H1 (cell line): ENCODE measurements around the gene LTBR. TPM values are rescaled to one million over a fixed set of nuclear protein-coding genes. Genes with fewer than 3 reads are reported as not detected.

Source experiments
- CBX8 ChIP-seq: fragments of 300-800, 300-1000 bp; sonication (generic); IDR thresholded peaks from 2 replicates; pipeline ENCODE4 v1.7.1; 2016; ENCODE audit warnings: low read depth, low read length, borderline replicate concordance
- CEBPB ChIP-seq: IDR thresholded peaks from 2 replicates; pipeline ENCODE4 v1.6.1; 2012; ENCODE audit warnings: low read depth, low read length
- KDM1A ChIP-seq: fragments of 200-600, 300-600 bp; sonication (generic); IDR thresholded peaks from 2 replicates; pipeline ENCODE4 v1.7.1; 2016; ENCODE audit warnings: mild to moderate bottlenecking, low read length, borderline replicate concordance
- SIN3A ChIP-seq, 2 experiments: IDR thresholded peaks in 1 of 2; conservative IDR thresholded peaks in 1 of 2; 2 replicates each; pipeline ENCODE4 v1.6.1; 2011 to 2012; ENCODE audit warnings: low read length in 2 of 2, improper control_type of control experiment in 1 of 2, low read depth in 1 of 2, mild to moderate bottlenecking in 1 of 2
- polyA plus RNA-seq, 7 experiments: library from polyadenylated mRNA; depleted of rRNA in 3 of 7; stranded (reverse) in 5 of 7; unstranded in 2 of 7; fragments of >200 nt in 5 of 7; fragments of 200-250 nt in 2 of 7; gene quantifications; 1 replicate in 5 of 7; 2 replicates in 1 of 7; 4 replicates in 1 of 7; pipeline versions ENCODE4 v1.2.1 to v1.2.3, GENCODE V29; 2011 to 2013; ENCODE audit warnings: missing spikeins in 2 of 7, mixed read lengths in 2 of 7
- total RNA-seq: library from RNA; stranded (reverse); fragmentation: NEBNext Ultra II Directional; extraction: Animal tissue kit (Norgen Biotek cat#: 25700); gene quantifications from 2 replicates; pipeline ENCODE4 v1.2.1, GENCODE V29; 2021
- TF ChIP-seq, protein P1 (sequence below): fragments of 300-600 bp; sonication (generic); IDR thresholded peaks from 2 replicates; pipeline ENCODE4 v1.7.1; 2012; ENCODE audit warnings: low read length, moderate library complexity, mild to moderate bottlenecking, inconsistent platforms; ENCODE audit not compliant: insufficient replicate concordance
- TF ChIP-seq, protein P2 (sequence below): IDR thresholded peaks from 2 replicates; pipeline ENCODE4 v1.6.1; 2012; ENCODE audit warnings: inconsistent platforms

The LTBR gene
- total and polyA plus RNA-seq, 2 of the 8 experiments (the other 6 are each of a cell fraction or from before 2014, with no cell fraction given), result 5.1 to 6.3 TPM

DNA sequence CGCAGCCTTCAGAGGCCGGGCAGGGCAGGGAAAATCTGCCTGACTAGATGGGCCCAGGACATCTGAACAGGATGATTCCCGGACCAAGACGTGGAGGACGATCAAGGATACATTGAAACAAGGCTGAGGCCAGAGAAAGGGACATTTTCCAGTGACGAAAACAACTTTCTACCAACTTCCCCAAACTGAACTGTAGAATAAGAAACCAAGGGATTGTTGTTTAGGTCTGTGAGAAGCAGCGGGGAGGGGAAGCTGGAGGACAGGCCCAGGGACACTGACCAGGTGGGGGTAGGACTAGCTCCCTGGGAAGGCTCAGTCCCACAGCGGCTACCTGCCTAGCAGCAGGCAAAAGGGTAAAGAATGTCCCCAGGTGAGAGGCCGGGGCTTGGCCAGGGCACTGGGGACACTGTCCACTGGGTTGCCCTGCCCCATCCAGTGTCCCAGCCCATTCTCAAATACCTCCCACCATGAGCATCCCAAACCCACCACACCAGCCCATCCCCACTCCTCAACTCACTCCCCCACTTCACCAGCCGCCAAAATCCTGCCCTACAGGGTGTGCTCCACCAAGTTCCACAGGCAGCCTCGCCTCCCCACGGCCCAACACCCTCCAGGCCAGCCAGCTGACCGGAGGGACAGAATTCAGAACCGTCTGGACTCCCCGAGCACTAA, 43.1 kb upstream of the LTBR start (continued):
- TF ChIP-seq, protein P1, sequence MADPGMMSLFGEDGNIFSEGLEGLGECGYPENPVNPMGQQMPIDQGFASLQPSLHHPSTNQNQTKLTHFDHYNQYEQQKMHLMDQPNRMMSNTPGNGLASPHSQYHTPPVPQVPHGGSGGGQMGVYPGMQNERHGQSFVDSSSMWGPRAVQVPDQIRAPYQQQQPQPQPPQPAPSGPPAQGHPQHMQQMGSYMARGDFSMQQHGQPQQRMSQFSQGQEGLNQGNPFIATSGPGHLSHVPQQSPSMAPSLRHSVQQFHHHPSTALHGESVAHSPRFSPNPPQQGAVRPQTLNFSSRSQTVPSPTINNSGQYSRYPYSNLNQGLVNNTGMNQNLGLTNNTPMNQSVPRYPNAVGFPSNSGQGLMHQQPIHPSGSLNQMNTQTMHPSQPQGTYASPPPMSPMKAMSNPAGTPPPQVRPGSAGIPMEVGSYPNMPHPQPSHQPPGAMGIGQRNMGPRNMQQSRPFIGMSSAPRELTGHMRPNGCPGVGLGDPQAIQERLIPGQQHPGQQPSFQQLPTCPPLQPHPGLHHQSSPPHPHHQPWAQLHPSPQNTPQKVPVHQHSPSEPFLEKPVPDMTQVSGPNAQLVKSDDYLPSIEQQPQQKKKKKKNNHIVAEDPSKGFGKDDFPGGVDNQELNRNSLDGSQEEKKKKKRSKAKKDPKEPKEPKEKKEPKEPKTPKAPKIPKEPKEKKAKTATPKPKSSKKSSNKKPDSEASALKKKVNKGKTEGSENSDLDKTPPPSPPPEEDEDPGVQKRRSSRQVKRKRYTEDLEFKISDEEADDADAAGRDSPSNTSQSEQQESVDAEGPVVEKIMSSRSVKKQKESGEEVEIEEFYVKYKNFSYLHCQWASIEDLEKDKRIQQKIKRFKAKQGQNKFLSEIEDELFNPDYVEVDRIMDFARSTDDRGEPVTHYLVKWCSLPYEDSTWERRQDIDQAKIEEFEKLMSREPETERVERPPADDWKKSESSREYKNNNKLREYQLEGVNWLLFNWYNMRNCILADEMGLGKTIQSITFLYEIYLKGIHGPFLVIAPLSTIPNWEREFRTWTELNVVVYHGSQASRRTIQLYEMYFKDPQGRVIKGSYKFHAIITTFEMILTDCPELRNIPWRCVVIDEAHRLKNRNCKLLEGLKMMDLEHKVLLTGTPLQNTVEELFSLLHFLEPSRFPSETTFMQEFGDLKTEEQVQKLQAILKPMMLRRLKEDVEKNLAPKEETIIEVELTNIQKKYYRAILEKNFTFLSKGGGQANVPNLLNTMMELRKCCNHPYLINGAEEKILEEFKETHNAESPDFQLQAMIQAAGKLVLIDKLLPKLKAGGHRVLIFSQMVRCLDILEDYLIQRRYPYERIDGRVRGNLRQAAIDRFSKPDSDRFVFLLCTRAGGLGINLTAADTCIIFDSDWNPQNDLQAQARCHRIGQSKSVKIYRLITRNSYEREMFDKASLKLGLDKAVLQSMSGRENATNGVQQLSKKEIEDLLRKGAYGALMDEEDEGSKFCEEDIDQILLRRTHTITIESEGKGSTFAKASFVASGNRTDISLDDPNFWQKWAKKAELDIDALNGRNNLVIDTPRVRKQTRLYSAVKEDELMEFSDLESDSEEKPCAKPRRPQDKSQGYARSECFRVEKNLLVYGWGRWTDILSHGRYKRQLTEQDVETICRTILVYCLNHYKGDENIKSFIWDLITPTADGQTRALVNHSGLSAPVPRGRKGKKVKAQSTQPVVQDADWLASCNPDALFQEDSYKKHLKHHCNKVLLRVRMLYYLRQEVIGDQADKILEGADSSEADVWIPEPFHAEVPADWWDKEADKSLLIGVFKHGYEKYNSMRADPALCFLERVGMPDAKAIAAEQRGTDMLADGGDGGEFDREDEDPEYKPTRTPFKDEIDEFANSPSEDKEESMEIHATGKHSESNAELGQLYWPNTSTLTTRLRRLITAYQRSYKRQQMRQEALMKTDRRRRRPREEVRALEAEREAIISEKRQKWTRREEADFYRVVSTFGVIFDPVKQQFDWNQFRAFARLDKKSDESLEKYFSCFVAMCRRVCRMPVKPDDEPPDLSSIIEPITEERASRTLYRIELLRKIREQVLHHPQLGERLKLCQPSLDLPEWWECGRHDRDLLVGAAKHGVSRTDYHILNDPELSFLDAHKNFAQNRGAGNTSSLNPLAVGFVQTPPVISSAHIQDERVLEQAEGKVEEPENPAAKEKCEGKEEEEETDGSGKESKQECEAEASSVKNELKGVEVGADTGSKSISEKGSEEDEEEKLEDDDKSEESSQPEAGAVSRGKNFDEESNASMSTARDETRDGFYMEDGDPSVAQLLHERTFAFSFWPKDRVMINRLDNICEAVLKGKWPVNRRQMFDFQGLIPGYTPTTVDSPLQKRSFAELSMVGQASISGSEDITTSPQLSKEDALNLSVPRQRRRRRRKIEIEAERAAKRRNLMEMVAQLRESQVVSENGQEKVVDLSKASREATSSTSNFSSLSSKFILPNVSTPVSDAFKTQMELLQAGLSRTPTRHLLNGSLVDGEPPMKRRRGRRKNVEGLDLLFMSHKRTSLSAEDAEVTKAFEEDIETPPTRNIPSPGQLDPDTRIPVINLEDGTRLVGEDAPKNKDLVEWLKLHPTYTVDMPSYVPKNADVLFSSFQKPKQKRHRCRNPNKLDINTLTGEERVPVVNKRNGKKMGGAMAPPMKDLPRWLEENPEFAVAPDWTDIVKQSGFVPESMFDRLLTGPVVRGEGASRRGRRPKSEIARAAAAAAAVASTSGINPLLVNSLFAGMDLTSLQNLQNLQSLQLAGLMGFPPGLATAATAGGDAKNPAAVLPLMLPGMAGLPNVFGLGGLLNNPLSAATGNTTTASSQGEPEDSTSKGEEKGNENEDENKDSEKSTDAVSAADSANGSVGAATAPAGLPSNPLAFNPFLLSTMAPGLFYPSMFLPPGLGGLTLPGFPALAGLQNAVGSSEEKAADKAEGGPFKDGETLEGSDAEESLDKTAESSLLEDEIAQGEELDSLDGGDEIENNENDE, result no peak
- no peak for TF ChIP-seq KDM1A
- TF ChIP-seq, protein P2, sequence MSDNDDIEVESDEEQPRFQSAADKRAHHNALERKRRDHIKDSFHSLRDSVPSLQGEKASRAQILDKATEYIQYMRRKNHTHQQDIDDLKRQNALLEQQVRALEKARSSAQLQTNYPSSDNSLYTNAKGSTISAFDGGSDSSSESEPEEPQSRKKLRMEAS, result no peak
- no peak for TF ChIP-seq CEBPB
- TF ChIP-seq SIN3A (conservative IDR thresholded peaks at IDR 0.05 in 1 of 2, IDR thresholded peaks at IDR 0.05 in 1 of 2; ENCODE audit: low read depth in 1 of 2, low read length in 2 of 2), result no peak; a peak in 1 of 4 replicates
- no peak for TF ChIP-seq CBX8
- TF ChIP-seq, all 59 proteins: peak for 0
